IMR-90 (cell line): ENCODE results near the gene P3R3URF. TPM values are rescaled to one million over a fixed set of nuclear protein-coding genes. Genes with fewer than 3 reads are reported as not detected.

Experiments used
- ATAC-seq: fragments of 200-7000 bp; cut with Tn5 transposase; 2 replicates; pipeline ENCODE4 v1.9.1; 2020; ENCODE audit warnings: low read depth, mild to moderate bottlenecking, moderate library complexity
- BruUV-seq: library from RNA; stranded (reverse); fragments of 400-500 nt; replicated peaks from 2 replicates; lab custom pipeline; 2021; lab: Mats Ljungman, UMichigan
- CTCF ChIA-PET: fragments of 300-600 bp; formaldehyde crosslinking; extraction: SDS; loops from one replicate; lab custom pipeline; 2021; ENCODE audit warnings: antibody characterized with exemption; lab: Yijun Ruan, JAX
- POLR2A ChIA-PET: fragments of 300-600 bp; sonication (Branson Sonifier 250); formaldehyde crosslinking; loops from one replicate; lab custom pipeline; 2022; ENCODE audit warnings: antibody characterized with exemption; ENCODE audit not compliant: unreplicated experiment; lab: Charles Lee
- DNase-seq: peaks from one replicate; pipeline ENCODE4 v3.0.0; 2013
- H2AFZ ChIP-seq: replicated peaks from 2 replicates; pipeline ENCODE3; 2013; ENCODE audit warnings: low read length, mild to moderate bottlenecking; ENCODE audit not compliant: poor library complexity
- H2AK5ac ChIP-seq: 2 replicates; pipeline ENCODE4 v1.6.1; 2013; ENCODE audit warnings: low read depth, low read length, inconsistent platforms
- H2AK9ac ChIP-seq: replicated peaks from 2 replicates; pipeline ENCODE3; 2013; ENCODE audit warnings: mild to moderate bottlenecking, low read depth, low read length, moderate library complexity; ENCODE audit not compliant: poor library complexity
- H2BK120ac ChIP-seq: 2 replicates; pipeline ENCODE4 v1.6.1; 2013; ENCODE audit warnings: low read depth, low read length, inconsistent platforms
- H2BK15ac ChIP-seq: 3 replicates; pipeline ENCODE4 v1.6.1; 2013; ENCODE audit warnings: low read depth, low read length, inconsistent platforms
- H2BK20ac ChIP-seq: 2 replicates; pipeline ENCODE4 v1.6.1; 2013; ENCODE audit warnings: low read depth, mild to moderate bottlenecking, inconsistent platforms, low read length, moderate library complexity
- H2BK5ac ChIP-seq: 2 replicates; pipeline ENCODE4 v1.6.1; 2013; ENCODE audit warnings: mild to moderate bottlenecking, low read depth, low read length, inconsistent platforms; ENCODE audit not compliant: poor library complexity, severe bottlenecking
- H3K14ac ChIP-seq: replicated peaks from 2 replicates; pipeline ENCODE4 v1.6.1; 2013; ENCODE audit warnings: low read depth, low read length, inconsistent platforms
- H3K18ac ChIP-seq: 2 replicates; pipeline ENCODE4 v1.6.1; 2013; ENCODE audit warnings: low read depth, low read length, control low read depth
- H3K23ac ChIP-seq: 2 replicates; pipeline ENCODE4 v1.6.1; 2013; ENCODE audit warnings: low read depth, low read length, inconsistent platforms
- H3K27ac ChIP-seq: 2 replicates; pipeline ENCODE4 v1.5.1; 2013; ENCODE audit warnings: mild to moderate bottlenecking, control low read depth, low read length; ENCODE audit not compliant: insufficient read depth
- H3K27me3 ChIP-seq: 2 replicates; pipeline ENCODE4 v1.6.1; 2013; ENCODE audit warnings: low read length; ENCODE audit not compliant: control insufficient read depth, insufficient read depth
- H3K36me3 ChIP-seq: 2 replicates; pipeline ENCODE4 v1.6.1; 2013; ENCODE audit warnings: low read length, mixed read lengths; ENCODE audit not compliant: control insufficient read depth, insufficient read depth
- H3K4ac ChIP-seq: 2 replicates; pipeline ENCODE4 v1.6.1; 2013; ENCODE audit warnings: low read depth, low read length, inconsistent platforms
- H3K4me1 ChIP-seq: 2 replicates; pipeline ENCODE4 v1.6.1; 2013; ENCODE audit warnings: low read length, mixed read lengths; ENCODE audit not compliant: control insufficient read depth, insufficient read depth
- H3K4me2 ChIP-seq: 2 replicates; pipeline ENCODE4 v1.6.1; 2013; ENCODE audit warnings: low read depth, mild to moderate bottlenecking, control low read depth, low read length, moderate library complexity
- H3K4me3 ChIP-seq: 2 replicates; pipeline ENCODE4 v1.5.1; 2013; ENCODE audit warnings: low read depth, mild to moderate bottlenecking, control low read depth, low read length, moderate library complexity; ENCODE audit not compliant: insufficient read depth
- H3K56ac ChIP-seq: 2 replicates; pipeline ENCODE4 v1.6.1; 2013; ENCODE audit warnings: low read length, inconsistent platforms; ENCODE audit not compliant: insufficient read depth; ENCODE audit errors: extremely low read depth
- H3K79me1 ChIP-seq, 2 experiments: 2 replicates each; pipeline ENCODE4 v1.6.1; 2013; ENCODE audit warnings: low read length in 2 of 2, inconsistent platforms in 1 of 2, low read depth in 1 of 2
- H3K9ac ChIP-seq: 2 replicates; pipeline ENCODE4 v1.6.1; 2013; ENCODE audit warnings: low read depth, low read length, control low read depth
- H3K9me1 ChIP-seq: 2 replicates; pipeline ENCODE4 v1.6.1; 2013; ENCODE audit warnings: low read length, inconsistent platforms; ENCODE audit not compliant: insufficient read depth
- H3K9me3 ChIP-seq: 2 replicates; pipeline ENCODE4 v1.6.1; 2013; ENCODE audit warnings: low read length; ENCODE audit not compliant: control insufficient read depth, insufficient read depth
- H4K20me1 ChIP-seq: 2 replicates; pipeline ENCODE4 v1.6.1; 2013; ENCODE audit warnings: low read length, inconsistent platforms; ENCODE audit not compliant: insufficient read depth
- H4K5ac ChIP-seq: 2 replicates; pipeline ENCODE4 v1.6.1; 2013; ENCODE audit warnings: mild to moderate bottlenecking, low read depth, low read length, control low read depth
- H4K8ac ChIP-seq, 2 experiments: 2 replicates each; pipeline ENCODE4 v1.6.1; 2013; ENCODE audit warnings: low read depth in 2 of 2, low read length in 2 of 2, control low read depth in 1 of 2, inconsistent platforms in 1 of 2
- H4K91ac ChIP-seq: 2 replicates; pipeline ENCODE4 v1.6.1; 2013; ENCODE audit warnings: low read depth, low read length, inconsistent platforms; ENCODE audit not compliant: insufficient read depth
- BHLHE40 ChIP-seq: fragments of 150-350 bp; IDR thresholded peaks from 2 replicates; pipeline ENCODE4 v1.6.1; 2016; ENCODE audit warnings: mild to moderate bottlenecking, low read depth, low read length
- CEBPB ChIP-seq: IDR thresholded peaks from 2 replicates; pipeline ENCODE4 v1.6.1; 2012; ENCODE audit warnings: low read depth, low read length, improper control_type of control experiment
- CHD1 ChIP-seq: IDR thresholded peaks from 2 replicates; pipeline ENCODE4 v1.6.1; 2012; ENCODE audit warnings: low read depth, low read length, improper control_type of control experiment
- FOS ChIP-seq: fragments of 150-350 bp; IDR thresholded peaks from 2 replicates; pipeline ENCODE4 v1.6.1; 2016; ENCODE audit warnings: low read depth, low read length
- MAFK ChIP-seq: IDR thresholded peaks from 2 replicates; pipeline ENCODE4 v1.6.1; 2012; ENCODE audit warnings: low read depth, low read length, improper control_type of control experiment
- MAZ ChIP-seq: IDR thresholded peaks from 2 replicates; pipeline ENCODE4 v1.6.1; 2012; ENCODE audit warnings: low read depth, mild to moderate bottlenecking, low read length, improper control_type of control experiment, moderate library complexity, borderline replicate concordance
- MXI1 ChIP-seq: IDR thresholded peaks from 2 replicates; pipeline ENCODE4 v1.6.1; 2012; ENCODE audit warnings: low read depth, mild to moderate bottlenecking, low read length, moderate library complexity, borderline replicate concordance
- NFE2L2 ChIP-seq: fragments of 150-350 bp; IDR thresholded peaks from 2 replicates; pipeline ENCODE4 v1.6.1; 2016; ENCODE audit warnings: low read depth, mild to moderate bottlenecking, low read length
- POLR2A ChIP-seq: IDR thresholded peaks from 2 replicates; pipeline ENCODE4 v1.6.1; 2012; ENCODE audit warnings: mild to moderate bottlenecking, low read depth, low read length
- RAD21 ChIP-seq: IDR thresholded peaks from 2 replicates; pipeline ENCODE4 v1.6.1; 2012; ENCODE audit warnings: low read length, improper control_type of control experiment
- RCOR1 ChIP-seq: IDR thresholded peaks from 2 replicates; pipeline ENCODE4 v1.6.1; 2012; ENCODE audit warnings: mild to moderate bottlenecking, low read length, improper control_type of control experiment; ENCODE audit not compliant: insufficient replicate concordance
- RFX5 ChIP-seq: IDR thresholded peaks from 2 replicates; pipeline ENCODE4 v1.8.0; 2012; ENCODE audit warnings: low read depth, mild to moderate bottlenecking, low read length, moderate library complexity
- SMC3 ChIP-seq: fragments of 150-350 bp; IDR thresholded peaks from 2 replicates; pipeline ENCODE4 v1.6.1; 2016; ENCODE audit warnings: low read depth, mild to moderate bottlenecking, antibody characterized with exemption, low read length, moderate library complexity
- WGBS, 2 experiments: methylation state at CpG; one replicate each; pipeline versions ENCODE4 v1.1.5 to v1.1.7; 2013; ENCODE audit warnings: missing lambda C conversion rate in 2 of 2; ENCODE audit not compliant: insufficient read length in 1 of 2; ENCODE audit errors: extremely low coverage in 2 of 2; 5-methylcytosine and 5-hydroxymethylcytosine counted together
- dilution Hi-C: fragments of 300-500 bp; cut with HindIII; formaldehyde crosslinking; loops from one replicate; pipeline ENCODE4 v1.14.3; 2018; ENCODE audit warnings: low sequenced_read_pairs; ENCODE audit not compliant: unreplicated experiment
- in situ Hi-C: fragments of 300-500 bp; cut with MboI; formaldehyde crosslinking; loops from 3 replicates; pipeline ENCODE4 v1.14.3; 2019; ENCODE audit warnings: low sequenced_read_pairs, inconsistent platforms, mixed read lengths
- intact Hi-C: fragments of 100-400 bp; cut with micrococcal nuclease; formaldehyde crosslinking; loops from 2 replicates; pipeline ENCODE4 v1.10.0; 2022
- polyA plus RNA-seq, 3 experiments: library from polyadenylated mRNA; depleted of rRNA; stranded (reverse); fragments of >200 nt; gene quantifications; 2 replicates each; pipeline ENCODE4 v1.2.3, GENCODE V29; 2012; ENCODE audit warnings: low replicate concordance in 1 of 3
- total RNA-seq: library from RNA; depleted of rRNA; stranded (reverse); fragments of >200 nt; gene quantifications from 2 replicates; pipeline ENCODE4 v1.2.3, GENCODE V29; 2012
- TF ChIP-seq, protein P1 (sequence below): conservative IDR thresholded peaks from 2 replicates; pipeline ENCODE4 v1.5.1; 2012; ENCODE audit warnings: mild to moderate bottlenecking, low read depth, low read length, improper control_type of control experiment
- TF ChIP-seq, protein P2 (sequence below): fragments of 150-350 bp; IDR thresholded peaks from 2 replicates; pipeline ENCODE4 v1.6.1; 2016; ENCODE audit warnings: low read depth, mild to moderate bottlenecking, low read length, moderate library complexity, borderline replicate concordance
- TF ChIP-seq, protein P3 (sequence below): fragments of 150-350 bp; IDR thresholded peaks from 2 replicates; pipeline ENCODE4 v1.6.1; 2017; ENCODE audit warnings: mild to moderate bottlenecking, antibody characterized with exemption, low read length, low read depth

Gene P3R3URF
- total and polyA plus RNA-seq, 2 of the 4 experiments (the other 2 are of a cell fraction) = not detected

DNA sequence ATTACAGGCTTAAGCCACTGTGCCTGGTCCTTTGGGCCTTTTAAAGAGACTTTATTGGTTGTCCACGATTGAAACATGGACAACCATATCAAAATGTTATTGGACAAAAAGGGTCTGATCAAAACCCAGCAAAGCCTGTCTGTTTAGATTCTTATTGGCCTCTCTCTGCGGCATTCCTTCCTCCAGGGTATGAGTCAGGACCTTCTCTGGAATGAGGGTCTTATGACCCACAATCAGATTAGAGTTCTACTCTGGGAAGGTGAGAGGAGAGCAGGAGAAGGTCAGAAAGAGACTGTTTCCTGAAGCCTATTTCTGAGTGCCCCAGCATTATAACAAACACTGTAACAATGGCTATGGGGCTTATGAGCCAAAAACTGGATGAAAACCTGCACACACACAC is 34.8 kb upstream of the P3R3URF start:
- no peak for DNase-seq
- in situ Hi-C loops (no loop called here), intact Hi-C loops (no loop called here), dilution Hi-C loops (no loop called here)
- no peak overlapping the region for H2AK9ac ChIP-seq
- H2BK5ac ChIP-seq = no peak overlapping the region
- TF ChIP-seq MAZ = no peak
- no peak for TF ChIP-seq SMC3
- TF ChIP-seq, protein P1, sequence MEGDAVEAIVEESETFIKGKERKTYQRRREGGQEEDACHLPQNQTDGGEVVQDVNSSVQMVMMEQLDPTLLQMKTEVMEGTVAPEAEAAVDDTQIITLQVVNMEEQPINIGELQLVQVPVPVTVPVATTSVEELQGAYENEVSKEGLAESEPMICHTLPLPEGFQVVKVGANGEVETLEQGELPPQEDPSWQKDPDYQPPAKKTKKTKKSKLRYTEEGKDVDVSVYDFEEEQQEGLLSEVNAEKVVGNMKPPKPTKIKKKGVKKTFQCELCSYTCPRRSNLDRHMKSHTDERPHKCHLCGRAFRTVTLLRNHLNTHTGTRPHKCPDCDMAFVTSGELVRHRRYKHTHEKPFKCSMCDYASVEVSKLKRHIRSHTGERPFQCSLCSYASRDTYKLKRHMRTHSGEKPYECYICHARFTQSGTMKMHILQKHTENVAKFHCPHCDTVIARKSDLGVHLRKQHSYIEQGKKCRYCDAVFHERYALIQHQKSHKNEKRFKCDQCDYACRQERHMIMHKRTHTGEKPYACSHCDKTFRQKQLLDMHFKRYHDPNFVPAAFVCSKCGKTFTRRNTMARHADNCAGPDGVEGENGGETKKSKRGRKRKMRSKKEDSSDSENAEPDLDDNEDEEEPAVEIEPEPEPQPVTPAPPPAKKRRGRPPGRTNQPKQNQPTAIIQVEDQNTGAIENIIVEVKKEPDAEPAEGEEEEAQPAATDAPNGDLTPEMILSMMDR = no peak
- no peak for TF ChIP-seq BHLHE40
- TF ChIP-seq, protein P2, sequence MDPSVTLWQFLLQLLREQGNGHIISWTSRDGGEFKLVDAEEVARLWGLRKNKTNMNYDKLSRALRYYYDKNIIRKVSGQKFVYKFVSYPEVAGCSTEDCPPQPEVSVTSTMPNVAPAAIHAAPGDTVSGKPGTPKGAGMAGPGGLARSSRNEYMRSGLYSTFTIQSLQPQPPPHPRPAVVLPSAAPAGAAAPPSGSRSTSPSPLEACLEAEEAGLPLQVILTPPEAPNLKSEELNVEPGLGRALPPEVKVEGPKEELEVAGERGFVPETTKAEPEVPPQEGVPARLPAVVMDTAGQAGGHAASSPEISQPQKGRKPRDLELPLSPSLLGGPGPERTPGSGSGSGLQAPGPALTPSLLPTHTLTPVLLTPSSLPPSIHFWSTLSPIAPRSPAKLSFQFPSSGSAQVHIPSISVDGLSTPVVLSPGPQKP = no peak
- TF ChIP-seq CHD1 = no peak
- TF ChIP-seq RCOR1 = no peak
- TF ChIP-seq NFE2L2 = no peak
- no peak for TF ChIP-seq MAFK
- no peak for TF ChIP-seq MXI1
- no peak for TF ChIP-seq POLR2A
- no peak for TF ChIP-seq FOS
- no peak for TF ChIP-seq RFX5
- TF ChIP-seq, protein P3, sequence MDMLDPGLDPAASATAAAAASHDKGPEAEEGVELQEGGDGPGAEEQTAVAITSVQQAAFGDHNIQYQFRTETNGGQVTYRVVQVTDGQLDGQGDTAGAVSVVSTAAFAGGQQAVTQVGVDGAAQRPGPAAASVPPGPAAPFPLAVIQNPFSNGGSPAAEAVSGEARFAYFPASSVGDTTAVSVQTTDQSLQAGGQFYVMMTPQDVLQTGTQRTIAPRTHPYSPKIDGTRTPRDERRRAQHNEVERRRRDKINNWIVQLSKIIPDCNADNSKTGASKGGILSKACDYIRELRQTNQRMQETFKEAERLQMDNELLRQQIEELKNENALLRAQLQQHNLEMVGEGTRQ = no peak
- no peak for TF ChIP-seq RAD21
- TF ChIP-seq CEBPB = no peak
- no peaks in the 10 kb centered on the region for H3K9me3 ChIP-seq
- no peak overlapping the region for H3K14ac ChIP-seq
- no peaks in the 10 kb centered on the region; a peak in 1 of 4 replicates for H3K79me1 ChIP-seq
- no peak overlapping the region for H3K23ac ChIP-seq
- no peak overlapping the region for H2BK15ac ChIP-seq
- WGBS, 2 experiments = 60% methylated on average over 1 of the region's 2 CpGs; no CpG with 5 or more reads in 1 of the 2 experiments
- no peaks in the 10 kb centered on the region for H3K36me3 ChIP-seq
- H2BK120ac ChIP-seq = no peak overlapping the region
- H4K20me1 ChIP-seq = no peaks in the 10 kb centered on the region
- H2BK20ac ChIP-seq = no peak overlapping the region
- no TSS peak for BruUV-seq
- H4K91ac ChIP-seq = no peak overlapping the region
- H2AK5ac ChIP-seq = no peak overlapping the region
- H3K4me2 ChIP-seq = no peak overlapping the region
- no peak overlapping the region for H3K4me3 ChIP-seq
- peaks cover 2% of the 10 kb centered on the region; the same call in 1 of the 2 replicates for H3K4me1 ChIP-seq
- no peak overlapping the region for H3K18ac ChIP-seq
- H4K5ac ChIP-seq = no peak overlapping the region
- no peaks in the 10 kb centered on the region for H3K9me1 ChIP-seq
- ChIA-PET CTCF (interaction anchor here (1.1 kb wide), 1 partner anchor 13 kb away, joined by 4 read pairs; no protein-coding TSS in a partner anchor), POLR2A (no interaction called here)
- no peak overlapping the region for H3K56ac ChIP-seq
- no peak overlapping the region for H4K8ac ChIP-seq
- no peak overlapping the region for H3K4ac ChIP-seq
- no peak overlapping the region for H2AFZ ChIP-seq
- ATAC-seq = no peak
- no peaks in the 10 kb centered on the region for H3K27me3 ChIP-seq
- no peak overlapping the region for H3K9ac ChIP-seq
- H3K27ac ChIP-seq = no peak overlapping the region
